AG04449 (cell line): ENCODE data around the gene ANXA6.

Experiments
- CTCF ChIA-PET: fragments of 350-600 bp; formaldehyde crosslinking; extraction: SDS; loops from one replicate; lab custom pipeline; 2021; ENCODE audit warnings: antibody characterized with exemption; lab: Yijun Ruan, JAX
- POLR2A ChIA-PET: fragments of 400-600, 350-600 bp; formaldehyde crosslinking; extraction: SDS; loops from one replicate; lab custom pipeline; 2020; ENCODE audit warnings: antibody characterized with exemption, inconsistent platforms; lab: Yijun Ruan, JAX
- DNase-seq: peaks from one replicate; pipeline ENCODE4 v3.0.0-alpha.2; 2010; ENCODE audit warnings: low read depth, low spot score
- H3K4me3 ChIP-seq: 2 replicates; pipeline ENCODE4 v1.5.1; 2011; ENCODE audit warnings: low read depth, mild to moderate bottlenecking, control low read depth, low read length
- TF ChIP-seq, protein P1 (sequence below): IDR thresholded peaks from one replicate; pipeline ENCODE4 v1.5.1; 2011; ENCODE audit warnings: mild to moderate bottlenecking, moderate library complexity, low read length, control low read depth, inconsistent platforms; ENCODE audit not compliant: insufficient read depth; ENCODE audit errors: missing control alignments

Gene ANXA6

DNA sequence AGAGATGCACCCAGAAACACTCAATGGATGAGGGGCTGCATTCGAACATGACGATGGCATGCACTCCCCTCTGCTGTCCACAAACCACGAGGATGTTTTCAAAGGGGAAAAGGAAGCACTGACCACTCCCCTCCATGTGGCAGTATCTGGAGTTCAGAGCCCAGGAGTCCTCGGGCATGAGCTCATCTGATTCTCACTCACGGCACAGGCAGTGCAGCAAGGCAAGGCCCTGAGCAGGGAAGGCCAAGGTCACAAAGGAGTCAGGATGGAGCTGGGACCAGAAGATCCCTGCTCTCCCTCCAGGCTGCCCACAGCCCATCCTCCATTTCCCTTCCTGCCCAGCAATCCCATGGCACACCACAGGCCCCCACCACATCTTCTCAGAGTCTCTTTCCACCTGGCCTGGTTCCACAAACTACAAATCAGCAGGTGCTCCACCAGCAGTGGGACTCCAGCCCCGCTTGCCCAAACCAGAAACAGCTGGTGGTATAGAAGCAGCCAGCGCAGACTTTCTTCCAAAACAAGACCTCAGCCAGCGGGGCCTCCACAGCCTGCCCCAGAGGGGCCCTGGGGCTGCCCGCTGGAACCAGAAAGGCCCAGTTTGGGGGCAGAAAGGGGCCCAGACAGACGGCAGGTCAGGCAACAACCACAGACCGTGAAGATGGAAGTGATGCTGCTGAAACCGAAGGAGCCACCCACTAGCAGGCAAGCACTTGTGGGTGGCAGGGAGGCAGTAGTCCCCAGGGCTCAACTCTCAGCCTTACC lies 89.0 kb downstream of the ANXA6 start:
- DNase-seq, result no peak
- TF ChIP-seq, protein P1, sequence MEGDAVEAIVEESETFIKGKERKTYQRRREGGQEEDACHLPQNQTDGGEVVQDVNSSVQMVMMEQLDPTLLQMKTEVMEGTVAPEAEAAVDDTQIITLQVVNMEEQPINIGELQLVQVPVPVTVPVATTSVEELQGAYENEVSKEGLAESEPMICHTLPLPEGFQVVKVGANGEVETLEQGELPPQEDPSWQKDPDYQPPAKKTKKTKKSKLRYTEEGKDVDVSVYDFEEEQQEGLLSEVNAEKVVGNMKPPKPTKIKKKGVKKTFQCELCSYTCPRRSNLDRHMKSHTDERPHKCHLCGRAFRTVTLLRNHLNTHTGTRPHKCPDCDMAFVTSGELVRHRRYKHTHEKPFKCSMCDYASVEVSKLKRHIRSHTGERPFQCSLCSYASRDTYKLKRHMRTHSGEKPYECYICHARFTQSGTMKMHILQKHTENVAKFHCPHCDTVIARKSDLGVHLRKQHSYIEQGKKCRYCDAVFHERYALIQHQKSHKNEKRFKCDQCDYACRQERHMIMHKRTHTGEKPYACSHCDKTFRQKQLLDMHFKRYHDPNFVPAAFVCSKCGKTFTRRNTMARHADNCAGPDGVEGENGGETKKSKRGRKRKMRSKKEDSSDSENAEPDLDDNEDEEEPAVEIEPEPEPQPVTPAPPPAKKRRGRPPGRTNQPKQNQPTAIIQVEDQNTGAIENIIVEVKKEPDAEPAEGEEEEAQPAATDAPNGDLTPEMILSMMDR, result no peak
- POLR2A ChIA-PET, result interaction anchor here (1.0 kb wide), 1 partner anchor 24 kb away, joined by 4 read pairs; no protein-coding TSS in a partner anchor
- CTCF ChIA-PET, result interaction anchor here (0.8 to 27.5 kb wide), 4 partner anchors 13 to 47 kb away, joined by 3 to 1128 read pairs (median 160); partner anchors contain the start of gene TNIP1
- no peak overlapping the region for H3K4me3 ChIP-seq

- no peak for DNase-seq
- POLR2A ChIA-PET, result interaction anchor here (1.0 kb wide), 1 partner anchor 24 kb away, joined by 4 read pairs; no protein-coding TSS in a partner anchor
- CTCF ChIA-PET, result interaction anchor here (0.8 to 27.5 kb wide), 4 partner anchors 14 to 48 kb away, joined by 3 to 1128 read pairs (median 160); partner anchors contain the start of gene TNIP1
These were observed 89.7 kb downstream of the ANXA6 start for GRCh38 chr5:151067632-151068432.

DNA sequence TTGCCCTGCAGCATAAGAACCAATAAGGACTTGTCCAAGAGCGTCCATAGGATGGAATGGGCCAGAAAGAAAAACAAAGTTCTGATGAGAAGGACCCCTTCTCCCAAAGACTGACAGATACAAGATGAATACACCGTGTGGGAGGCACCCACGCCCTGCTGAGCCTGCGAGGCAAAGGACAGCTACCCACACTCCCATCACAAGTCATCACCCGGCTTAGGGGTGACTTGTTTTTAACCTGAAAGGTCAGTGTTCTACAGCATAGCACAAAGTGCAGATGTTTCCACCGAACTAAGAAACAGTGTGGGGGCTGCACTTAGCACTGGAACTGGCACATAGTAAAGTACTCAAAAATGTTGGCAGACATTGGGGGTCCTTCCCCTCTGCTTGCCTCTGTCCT lies 90.7 kb downstream of the ANXA6 start:
- DNase-seq, result no peak
- TF ChIP-seq, protein P1, result no peak
- POLR2A ChIA-PET, result no interaction called here
- H3K4me3 ChIP-seq, result no peak overlapping the region
- CTCF ChIA-PET, result interaction anchor here (21.3 to 27.5 kb wide), 2 partner anchors 15 to 49 kb away, joined by 317 to 1128 read pairs; no protein-coding TSS in a partner anchor

More at GRCh38 chr5:151067632-151068432, 89.7 kb downstream of the ANXA6 start:
- no peak overlapping the region for H3K4me3 ChIP-seq
- TF ChIP-seq, protein P1, result no peak

DNA sequence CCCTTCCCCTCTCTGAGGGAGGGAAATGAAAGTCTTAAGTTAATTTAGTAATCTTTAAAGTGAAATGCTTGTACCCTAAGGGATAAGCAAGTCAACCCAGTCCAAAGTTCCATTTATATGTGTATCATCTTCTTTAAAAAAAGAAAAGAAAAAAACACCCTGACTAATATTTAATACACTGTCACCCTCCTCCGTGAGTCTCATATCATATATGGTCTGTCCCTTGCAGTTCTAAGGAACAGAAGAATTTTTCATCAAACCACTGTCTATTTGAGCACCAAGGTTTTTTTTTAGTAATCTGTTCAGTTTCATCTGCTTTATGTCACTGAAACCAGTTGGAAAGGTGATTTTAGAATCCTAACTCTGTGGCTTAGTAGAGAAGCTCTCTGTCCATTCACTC lies 92.0 kb downstream of the ANXA6 start:
- no peak overlapping the region for H3K4me3 ChIP-seq
- TF ChIP-seq, protein P1, result no peak
- no peak for DNase-seq
- ChIA-PET POLR2A (no interaction called here), CTCF (interaction anchor here (0.9 to 27.5 kb wide), 3 partner anchors 14 to 50 kb away, joined by 3 to 1128 read pairs (median 317); no protein-coding TSS in a partner anchor)

GRCh38 chr5:151064916-151065499 lies 92.6 kb downstream of the ANXA6 start:
- ChIA-PET CTCF (interaction anchor here (21.3 to 27.5 kb wide), 2 partner anchors 14 to 50 kb away, joined by 317 to 1128 read pairs; no protein-coding TSS in a partner anchor), POLR2A (interaction anchor here (0.6 kb wide), 1 partner anchor 34 kb away, joined by 3 read pairs; no protein-coding TSS in a partner anchor)
- TF ChIP-seq, protein P1, result no peak
- no peak overlapping the region for H3K4me3 ChIP-seq
- no peak for DNase-seq
